LNCAP (cell line): ENCODE data around the gene FRRS1.

Experiments used
- CTCF ChIP-seq: fragments of 450-650 bp; IDR thresholded peaks from 2 replicates; pipeline ENCODE4 v1.5.1; 2017; ENCODE audit warnings: mild to moderate bottlenecking

Gene FRRS1

GRCh38 chr1:99726407-99726806, 40.0 kb downstream of the FRRS1 start:
- no peak for TF ChIP-seq CTCF

GRCh38 chr1:99725996-99726395, 40.4 kb downstream of the FRRS1 start:
- no peak for TF ChIP-seq CTCF

- TF ChIP-seq CTCF = no peak
Measured at GRCh38 chr1:99723251-99723650, 43.2 kb downstream of the FRRS1 start.

GRCh38 chr1:99717005-99717404, 49.4 kb downstream of the FRRS1 start:
- no peak for TF ChIP-seq CTCF

GRCh38 chr1:99713006-99713405, 53.4 kb downstream of the FRRS1 start:
- no peak for TF ChIP-seq CTCF

GRCh38 chr1:99710994-99711393, 55.4 kb downstream of the FRRS1 start:
- no peak for TF ChIP-seq CTCF

GRCh38 chr1:99707535-99708142, 58.8 kb downstream of the FRRS1 start:
- TF ChIP-seq CTCF = peak; percentile 88

- no peak for TF ChIP-seq CTCF
Measured at GRCh38 chr1:99705385-99705784, 61.0 kb downstream of the FRRS1 start.
